Right lung (tissue), 5 donors: ENCODE results near the gene ZNF768. TPM values are rescaled to one million over a fixed set of nuclear protein-coding genes. Genes with fewer than 3 reads are reported as not detected.
"Not testable (repeated sequence)": the region's sequence is repeated elsewhere in the genome, so short reads cannot be mapped to it uniquely, and the experiment has no call there.

Experiments used
- DNase-seq, 2 donors: peaks; one replicate each; pipeline ENCODE4 v3.0.0-alpha.2; 2013
- polyA plus RNA-seq, 5 donors: library from polyadenylated mRNA; unstranded; fragments of 120-200 nt; gene quantifications; one replicate each; pipeline versions ENCODE4 v1.2.1 to v1.2.3, GENCODE V29; 2013; ENCODE audit warnings: inconsistent platforms in 1 of 5, low replicate concordance in 1 of 5; ENCODE audit not compliant: insufficient read length in 5 of 5, insufficient read depth in 1 of 5

Gene ZNF768
- polyA plus RNA-seq, 5 donors: 28.3 to 49.8 (median 35.7) TPM

GRCh38 chr16:30477773-30478172 lies 48.6 kb downstream of the ZNF768 start:
- DNase-seq: not testable (repeated sequence)

GRCh38 chr16:30476991-30477390 lies 49.4 kb downstream of the ZNF768 start:
- DNase-seq: no peak

GRCh38 chr16:30474684-30475083 lies 51.7 kb downstream of the ZNF768 start:
- no peak for DNase-seq

GRCh38 chr16:30474074-30474452 lies 52.3 kb downstream of the ZNF768 start:
- no peak for DNase-seq

Other genes with a start within 250 kb of the ZNF768 start
- gene CD2BP2, start 171.3 kb downstream of the ZNF768 start, polyA plus RNA-seq: 10 to 100 TPM; 45.3 to 56.7 (median 49.8) TPM
- 10 to 100 TPM; 23.9 to 43.1 (median 32.6) TPM for gene TBC1D10B, start 156.1 kb downstream of the ZNF768 start, polyA plus RNA-seq
- gene MYL11, start 151.8 kb downstream of the ZNF768 start, polyA plus RNA-seq: 100 to 1,000 TPM in 1 of 5 donors, 1 to 10 TPM in 2, under 1 TPM in 1, not detected in 1; 0.24 to 353 (median 6.6) TPM
- gene SEPTIN1, start 144.0 kb downstream of the ZNF768 start, polyA plus RNA-seq: 1 to 10 TPM; 2.0 to 4.0 (median 2.7) TPM
- gene ZNF48, start 131.1 kb downstream of the ZNF768 start, polyA plus RNA-seq: 10 to 100 TPM in 1 of 5 donors, 1 to 10 TPM in 4; 6.4 to 10.7 (median 7.8) TPM
- gene ZNF771, start 119.0 kb downstream of the ZNF768 start, polyA plus RNA-seq: 1 to 10 TPM; 4.2 to 9.7 (median 4.9) TPM
- gene DCTPP1, start 96.5 kb downstream of the ZNF768 start, polyA plus RNA-seq: 10 to 100 TPM; 27.0 to 53.7 (median 37.8) TPM
- 10 to 100 TPM; 30.6 to 34.1 (median 32.7) TPM for gene SEPHS2, start 80.7 kb downstream of the ZNF768 start, polyA plus RNA-seq
- 1 to 10 TPM; 3.5 to 6.6 (median 4.5) TPM for gene ITGAL, start 53.8 kb downstream of the ZNF768 start, polyA plus RNA-seq
- gene ZNF747, start 8.3 kb upstream of the ZNF768 start, polyA plus RNA-seq: 10 to 100 TPM in 1 of 5 donors, 1 to 10 TPM in 4; 7.3 to 10.1 (median 8.8) TPM
- gene ZNF764, start 31.8 kb upstream of the ZNF768 start, polyA plus RNA-seq: 10 to 100 TPM in 4 of 5 donors, 1 to 10 TPM in 1; 9.8 to 15.3 (median 13.0) TPM
- 10 to 100 TPM; 10.5 to 18.3 (median 11.2) TPM for gene ZNF688, start 45.1 kb upstream of the ZNF768 start, polyA plus RNA-seq
- gene ZNF785, start 59.1 kb upstream of the ZNF768 start, polyA plus RNA-seq: 10 to 100 TPM; 22.3 to 29.1 (median 25.2) TPM
- 1 to 10 TPM; 8.3 to 9.9 (median 9.5) TPM for gene ZNF689, start 83.8 kb upstream of the ZNF768 start, polyA plus RNA-seq
- 10 to 100 TPM; 38.7 to 48.3 (median 43.6) TPM for gene PRR14, start 124.4 kb upstream of the ZNF768 start, polyA plus RNA-seq
- gene FBRS, start 131.9 kb upstream of the ZNF768 start, polyA plus RNA-seq: 10 to 100 TPM; 45.0 to 78.2 (median 65.3) TPM
- gene SRCAP, start 172.6 kb upstream of the ZNF768 start, polyA plus RNA-seq: 10 to 100 TPM; 30.1 to 41.0 (median 34.8) TPM
- 10 to 100 TPM; 20.8 to 34.9 (median 30.3) TPM for gene PHKG2, start 221.9 kb upstream of the ZNF768 start, polyA plus RNA-seq
- 1 to 10 TPM; 4.0 to 8.1 (median 6.1) TPM for gene CFAP119, start 235.5 kb upstream of the ZNF768 start, polyA plus RNA-seq
- 100 to 1,000 TPM in 2 of 5 donors, 10 to 100 TPM in 3; 89.0 to 108 (median 94.4) TPM for gene RNF40, start 235.8 kb upstream of the ZNF768 start, polyA plus RNA-seq